T-helper 1 cell treated with Interleukin-12 subunit alpha and Interleukin-12 subunit beta and Interleukin-4 antibody, amounts not matched to agents 30 μg/mL and 1 μg/mL, for 36 hours (primary cell): Measurements from ENCODE around the gene CPSF2.
A peak's percentile ranks its signal among the peaks of the same experiment; 100 is the strongest.
"Not testable (repeated sequence)": the region's sequence is repeated elsewhere in the genome, so short reads cannot be mapped to it uniquely, and the experiment has no call there.

Experiments
- H3K27ac Mint-ChIP-seq: one replicate; pipeline ENCODE4 v1.8.0; 2021; ENCODE audit warnings: mild to moderate bottlenecking, mixed read lengths
- H3K27me3 Mint-ChIP-seq: one replicate; pipeline ENCODE4 v1.8.0; 2021; ENCODE audit warnings: low read depth, mixed read lengths
- H3K36me3 Mint-ChIP-seq: one replicate; pipeline ENCODE4 v1.8.0; 2021; ENCODE audit warnings: low read depth, mixed read lengths
- H3K4me1 Mint-ChIP-seq: one replicate; pipeline ENCODE4 v1.8.0; 2021; ENCODE audit warnings: low read depth, mixed read lengths
- H3K4me3 Mint-ChIP-seq: one replicate; pipeline ENCODE4 v1.8.0; 2021; ENCODE audit warnings: mild to moderate bottlenecking, moderate library complexity, mixed read lengths
- H3K9me3 Mint-ChIP-seq: one replicate; pipeline ENCODE4 v1.8.0; 2021; ENCODE audit warnings: mixed read lengths

Gene CPSF2

DNA sequence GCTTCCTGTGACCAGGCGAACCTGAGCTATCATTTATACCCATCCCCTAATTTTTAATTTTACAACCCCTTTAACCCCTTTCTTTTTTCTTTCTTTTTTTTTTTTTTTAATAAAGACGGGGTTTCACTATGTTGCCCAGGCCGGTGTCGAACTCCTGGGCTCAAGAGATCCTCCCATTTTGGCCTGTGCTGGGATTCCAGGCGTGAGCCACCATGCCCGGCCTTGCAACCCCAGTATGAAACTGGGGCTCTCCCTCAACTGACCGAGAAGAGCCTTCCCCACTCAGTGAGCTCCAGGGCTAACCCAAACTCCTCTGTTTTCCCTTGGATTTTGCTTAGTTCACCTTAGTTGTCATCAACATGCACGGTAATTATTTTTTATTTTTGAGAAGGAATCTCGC, 992 bp downstream of the CPSF2 start:
- Mint-ChIP-seq H3K4me3 (peak overlapping the region; percentile 96), H3K36me3 (peaks cover 26% of the 10 kb centered on the region), H3K4me1 (peaks cover 37% of the 10 kb centered on the region), H3K27ac (peak overlapping the region; percentile 99), H3K27me3 (no peaks in the 10 kb centered on the region), H3K9me3 (no peaks in the 10 kb centered on the region)

DNA sequence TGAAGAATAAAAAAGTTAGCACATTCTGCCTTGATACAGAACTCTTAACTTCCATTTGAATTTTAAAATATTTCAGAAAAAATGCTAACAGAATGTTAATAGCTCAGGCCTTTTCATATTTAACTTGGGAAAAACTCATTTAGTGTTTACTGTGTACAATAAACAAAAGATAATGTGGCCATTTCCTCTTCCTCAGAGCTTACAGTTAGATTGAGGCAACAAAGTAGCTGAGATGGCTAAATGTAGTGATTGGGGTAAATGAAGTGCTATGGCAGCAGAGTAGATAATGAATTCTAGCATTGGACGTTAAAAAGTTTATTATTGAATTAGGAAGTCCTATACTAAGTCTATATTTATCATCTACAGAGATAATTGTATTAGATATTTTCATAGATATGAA, 12.7 kb downstream of the CPSF2 start:
- peaks cover 3% of the 10 kb centered on the region for H3K4me1 Mint-ChIP-seq
- H3K36me3 Mint-ChIP-seq: peaks cover 34% of the 10 kb centered on the region
- no peaks in the 10 kb centered on the region for H3K27me3 Mint-ChIP-seq
- H3K27ac Mint-ChIP-seq: no peak overlapping the region
- H3K4me3 Mint-ChIP-seq: no peak overlapping the region
- no peaks in the 10 kb centered on the region for H3K9me3 Mint-ChIP-seq

DNA sequence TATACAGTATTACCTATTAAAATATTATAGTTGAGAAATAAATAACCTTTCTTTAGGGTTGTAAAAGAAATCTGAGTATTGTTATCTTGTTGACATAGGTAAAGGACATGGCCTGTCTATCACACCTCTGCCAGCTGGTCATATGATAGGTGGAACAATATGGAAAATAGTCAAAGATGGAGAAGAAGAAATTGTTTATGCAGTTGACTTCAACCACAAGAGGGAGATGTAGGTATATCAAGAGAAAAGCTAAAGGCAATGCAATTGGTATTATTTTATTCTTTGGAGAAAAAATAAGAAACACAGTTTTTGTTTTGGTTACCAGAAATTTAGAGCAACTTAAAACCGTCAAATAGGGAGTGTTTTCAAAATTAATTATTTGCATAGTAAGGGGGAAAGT, 13.5 kb downstream of the CPSF2 start:
- Mint-ChIP-seq H3K36me3 (peaks cover 28% of the 10 kb centered on the region), H3K27ac (no peak overlapping the region), H3K4me1 (no peaks in the 10 kb centered on the region), H3K27me3 (no peaks in the 10 kb centered on the region), H3K4me3 (no peak overlapping the region), H3K9me3 (no peaks in the 10 kb centered on the region)

DNA sequence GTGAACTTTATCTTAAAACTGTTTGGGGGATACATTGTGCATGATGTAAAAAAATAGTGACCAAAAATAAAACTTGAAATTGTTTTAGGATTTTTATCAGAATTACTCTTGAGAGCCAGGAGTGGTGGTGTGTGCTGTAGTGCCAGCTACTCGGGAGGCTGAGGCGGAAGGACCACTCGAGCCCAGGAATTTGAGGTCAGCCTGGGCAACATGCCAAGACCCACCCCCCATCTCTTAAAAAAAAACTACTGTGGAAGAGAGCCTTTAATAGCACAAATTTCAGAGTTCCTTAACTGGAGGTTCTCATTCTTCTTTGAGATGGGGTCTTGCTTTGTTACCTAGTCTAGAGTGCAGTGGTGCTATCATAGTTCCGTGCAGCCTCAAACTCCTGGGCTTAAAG, 21.5 kb downstream of the CPSF2 start:
- Mint-ChIP-seq H3K4me3 (no peak overlapping the region), H3K27ac (no peak overlapping the region), H3K9me3 (no peaks in the 10 kb centered on the region), H3K27me3 (no peaks in the 10 kb centered on the region), H3K36me3 (peaks cover 41% of the 10 kb centered on the region), H3K4me1 (peaks cover 2% of the 10 kb centered on the region)

DNA sequence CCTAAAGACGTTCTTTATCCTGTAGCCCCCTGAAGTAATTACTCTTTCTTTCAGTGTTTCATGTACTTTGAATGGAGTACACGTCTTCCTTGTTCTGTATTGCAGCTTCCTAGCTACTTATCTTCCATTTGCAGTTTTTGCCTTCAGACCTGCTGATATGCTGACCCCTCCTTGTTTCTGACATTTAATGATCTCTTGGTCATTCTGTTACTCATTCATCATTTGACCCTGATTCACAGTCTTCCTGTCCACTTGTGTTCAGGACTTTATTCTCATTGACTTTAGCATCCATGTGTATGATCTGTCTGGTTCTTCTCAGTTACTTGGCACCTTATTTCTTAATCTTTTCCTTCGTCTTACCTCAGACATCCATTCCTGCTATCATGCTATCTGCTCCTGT, 22.2 kb downstream of the CPSF2 start:
- Mint-ChIP-seq H3K4me1 (peaks cover 2% of the 10 kb centered on the region), H3K27me3 (no peaks in the 10 kb centered on the region), H3K9me3 (no peaks in the 10 kb centered on the region), H3K36me3 (peaks cover 40% of the 10 kb centered on the region), H3K27ac (no peak overlapping the region), H3K4me3 (no peak overlapping the region)

DNA sequence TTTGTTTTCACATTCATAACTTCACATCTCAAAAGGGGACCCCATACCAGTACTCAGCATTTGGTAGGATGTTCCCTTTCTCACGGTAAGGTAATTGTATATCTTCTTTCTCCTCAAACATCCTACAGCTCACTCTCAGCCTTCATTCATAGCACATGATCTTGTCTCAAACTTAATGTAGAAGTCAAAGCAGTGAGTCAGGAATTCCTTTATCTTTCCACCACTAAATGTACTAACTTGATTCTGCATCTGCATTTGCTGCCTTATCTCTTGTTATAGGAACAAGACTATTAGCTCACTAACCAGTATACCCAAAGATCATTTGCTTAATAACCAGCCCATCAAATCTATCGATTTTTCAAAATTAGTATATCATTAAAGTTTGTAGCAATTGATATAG, 22.9 kb downstream of the CPSF2 start:
- H3K27ac Mint-ChIP-seq: no peak overlapping the region
- H3K27me3 Mint-ChIP-seq: no peaks in the 10 kb centered on the region
- H3K36me3 Mint-ChIP-seq: peaks cover 43% of the 10 kb centered on the region

DNA sequence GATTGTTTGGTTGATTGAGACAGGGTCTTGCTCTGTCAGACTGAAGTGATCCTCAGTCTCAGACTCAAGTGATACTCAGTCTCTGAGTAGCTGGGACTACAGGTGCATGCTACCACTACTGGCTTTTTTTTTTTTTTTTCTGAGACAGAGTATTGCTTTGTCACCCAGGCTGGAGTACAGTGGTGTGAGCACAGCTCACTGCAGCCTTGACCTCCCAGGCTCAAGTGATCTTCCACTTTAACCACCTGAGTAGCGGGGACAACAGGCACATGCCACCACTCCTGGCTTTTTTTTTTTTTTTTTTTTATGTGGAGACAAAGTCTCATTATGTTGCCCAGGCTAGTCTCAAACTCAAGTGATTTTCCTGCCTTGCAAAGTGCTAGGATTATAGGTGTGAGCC, 31.8 kb downstream of the CPSF2 start:
- no peak overlapping the region for H3K27ac Mint-ChIP-seq
- no peaks in the 10 kb centered on the region for H3K27me3 Mint-ChIP-seq
- H3K4me3 Mint-ChIP-seq: no peak overlapping the region
- peaks cover 5% of the 10 kb centered on the region for H3K4me1 Mint-ChIP-seq
- H3K9me3 Mint-ChIP-seq: no peaks in the 10 kb centered on the region
- H3K36me3 Mint-ChIP-seq: peaks cover 40% of the 10 kb centered on the region

More for the DNA sequence above, 22.9 kb downstream of the CPSF2 start:
- Mint-ChIP-seq H3K4me1 (peaks cover 2% of the 10 kb centered on the region), H3K4me3 (no peak overlapping the region), H3K9me3 (no peaks in the 10 kb centered on the region)

DNA sequence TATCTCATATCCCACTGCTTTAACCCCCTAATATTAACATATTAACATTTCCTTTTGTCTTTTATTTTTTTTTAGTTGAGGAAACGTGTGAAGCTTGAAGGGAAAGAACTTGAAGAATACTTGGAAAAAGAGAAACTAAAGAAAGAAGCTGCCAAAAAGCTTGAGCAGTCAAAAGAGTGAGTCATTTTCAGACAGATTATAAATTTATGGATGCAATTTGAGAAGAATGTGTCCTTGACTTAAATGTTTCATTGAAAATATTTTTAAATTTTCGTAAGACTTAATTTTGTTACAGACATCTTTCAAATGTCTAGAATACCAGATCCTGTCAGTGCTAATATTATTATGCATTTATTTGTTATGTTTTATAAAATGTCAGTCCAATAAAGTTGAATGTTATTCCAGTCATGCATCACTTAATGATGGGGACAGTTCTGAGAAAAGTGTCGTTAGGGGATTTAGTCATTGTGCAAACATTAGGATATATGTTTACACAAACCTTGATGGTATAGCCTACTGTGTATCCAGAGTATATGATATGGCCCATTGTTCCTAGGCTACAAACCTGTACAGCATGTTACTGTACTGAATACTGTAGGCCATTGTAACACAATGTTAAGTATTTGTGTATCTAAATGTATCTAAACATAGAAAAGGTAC, 32.6 kb downstream of the CPSF2 start:
- peaks cover 39% of the 10 kb centered on the region for H3K36me3 Mint-ChIP-seq
- no peak overlapping the region for H3K4me3 Mint-ChIP-seq
- no peaks in the 10 kb centered on the region for H3K9me3 Mint-ChIP-seq
- H3K27ac Mint-ChIP-seq: no peak overlapping the region
- peaks cover 5% of the 10 kb centered on the region for H3K4me1 Mint-ChIP-seq
- no peaks in the 10 kb centered on the region for H3K27me3 Mint-ChIP-seq

DNA sequence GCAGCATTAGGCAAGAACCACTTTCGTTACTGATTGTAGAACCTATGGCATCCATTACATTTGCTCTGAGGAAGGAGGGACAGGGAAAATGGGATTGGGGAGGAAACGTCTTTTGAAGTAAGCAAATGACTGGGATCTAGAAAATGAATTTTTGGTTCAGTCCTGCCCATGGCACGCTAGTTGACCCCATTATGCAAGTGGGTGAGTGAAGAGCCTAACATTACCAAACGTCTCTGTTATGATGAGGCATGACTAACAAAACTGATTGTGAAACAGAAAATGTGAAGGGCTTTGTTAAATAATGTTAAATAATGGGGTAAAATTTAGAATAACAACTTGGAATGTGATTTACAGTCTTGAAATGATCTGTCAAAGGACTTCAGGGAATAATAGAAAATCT, 38.9 kb downstream of the CPSF2 start:
- H3K4me3 Mint-ChIP-seq: no peak overlapping the region
- peaks cover 5% of the 10 kb centered on the region for H3K4me1 Mint-ChIP-seq
- H3K9me3 Mint-ChIP-seq: peaks cover 15% of the 10 kb centered on the region
- H3K27me3 Mint-ChIP-seq: no peaks in the 10 kb centered on the region
- peaks cover 60% of the 10 kb centered on the region for H3K36me3 Mint-ChIP-seq
- H3K27ac Mint-ChIP-seq: no peak overlapping the region

DNA sequence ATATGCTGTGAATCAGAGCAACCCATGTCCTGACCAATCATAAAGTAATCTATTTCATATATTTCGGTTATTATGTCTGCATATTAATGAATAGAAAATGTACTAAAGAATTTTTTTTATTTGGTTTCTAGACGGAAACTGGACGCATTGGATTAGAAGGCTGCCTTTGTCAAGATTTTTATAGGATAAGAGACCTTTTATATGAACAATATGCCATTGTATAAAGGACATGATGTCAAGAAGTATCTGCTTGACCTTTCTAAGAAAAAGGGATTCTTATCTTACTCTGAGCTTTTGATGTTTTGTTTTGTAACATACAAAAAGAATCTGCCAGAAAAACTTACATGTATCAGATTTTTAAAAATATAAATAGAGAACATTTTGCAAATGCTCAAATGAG, 39.8 kb downstream of the CPSF2 start:
- Mint-ChIP-seq H3K4me3 (no peak overlapping the region), H3K36me3 (peaks cover 59% of the 10 kb centered on the region), H3K27ac (no peak overlapping the region)

DNA sequence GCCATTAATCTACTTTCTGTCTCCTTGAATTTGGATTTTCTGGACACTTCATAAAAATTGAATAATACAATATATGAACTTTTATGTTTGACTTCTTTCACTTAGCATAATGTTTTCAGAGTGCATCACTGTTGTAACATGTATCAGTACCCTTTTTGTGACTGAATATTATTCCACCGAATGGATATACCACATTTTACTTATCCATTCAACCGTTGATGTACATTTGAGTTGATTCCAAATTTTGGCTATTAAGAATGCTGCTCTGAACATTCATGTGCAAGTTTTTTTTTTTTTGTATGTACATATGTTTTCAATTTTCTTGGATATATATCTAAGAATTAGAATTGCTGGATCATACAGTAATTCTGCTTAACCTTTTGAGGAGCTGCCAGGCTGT, 43.2 kb downstream of the CPSF2 start:
- Mint-ChIP-seq H3K36me3 (peaks cover 51% of the 10 kb centered on the region), H3K9me3 (peaks cover 15% of the 10 kb centered on the region), H3K4me1 (no peaks in the 10 kb centered on the region), H3K27me3 (no peaks in the 10 kb centered on the region), H3K27ac (no peak overlapping the region), H3K4me3 (no peak overlapping the region)

More for the DNA sequence above, 39.8 kb downstream of the CPSF2 start:
- peaks cover 15% of the 10 kb centered on the region for H3K9me3 Mint-ChIP-seq
- H3K27me3 Mint-ChIP-seq: no peaks in the 10 kb centered on the region
- H3K4me1 Mint-ChIP-seq: peaks cover 5% of the 10 kb centered on the region

DNA sequence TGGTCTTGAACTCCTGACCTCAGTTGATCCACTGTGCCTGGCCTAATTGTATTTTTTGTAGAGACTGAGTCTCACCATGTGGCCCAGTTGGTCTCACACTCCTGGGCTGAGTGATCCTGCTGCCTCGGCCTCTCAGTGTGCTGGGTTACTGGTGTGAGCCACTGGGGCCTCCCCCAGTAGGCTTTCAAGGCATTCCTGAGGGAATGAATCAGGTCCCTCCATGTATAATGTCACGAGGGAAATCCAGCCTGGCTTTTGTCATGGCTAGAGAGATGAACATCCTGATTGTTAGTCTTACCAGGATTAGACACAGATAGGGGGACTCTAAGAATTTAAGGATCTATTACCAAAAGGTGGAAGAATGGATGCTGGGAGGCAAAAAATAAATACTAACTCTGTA, 51.9 kb downstream of the CPSF2 start:
- Mint-ChIP-seq H3K4me3 (no peak overlapping the region), H3K27me3 (no peaks in the 10 kb centered on the region), H3K36me3 (peaks cover 3% of the 10 kb centered on the region), H3K9me3 (no peaks in the 10 kb centered on the region), H3K27ac (no peak overlapping the region), H3K4me1 (no peaks in the 10 kb centered on the region)

DNA sequence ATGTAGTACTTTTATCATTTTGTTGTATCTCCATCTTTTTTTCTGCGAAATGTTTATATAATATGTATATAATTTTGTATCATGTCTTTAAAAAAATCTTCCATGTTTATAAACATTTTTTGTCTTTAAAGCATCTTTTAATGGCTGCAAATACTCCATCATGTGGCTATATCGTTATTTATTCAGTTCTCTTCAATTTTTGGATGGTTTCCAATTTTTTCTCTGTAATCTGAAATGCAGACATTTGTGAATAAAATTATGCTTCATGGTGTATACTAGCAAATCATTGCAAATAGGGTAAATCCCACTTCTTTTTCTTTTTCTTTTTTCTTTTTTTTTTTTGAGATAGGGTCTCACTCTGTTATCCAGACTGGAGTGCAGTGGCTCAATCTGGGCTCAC, 54.0 kb downstream of the CPSF2 start:
- Mint-ChIP-seq H3K27me3 (no peaks in the 10 kb centered on the region), H3K9me3 (peaks cover 8% of the 10 kb centered on the region), H3K4me1 (no peaks in the 10 kb centered on the region), H3K4me3 (no peak overlapping the region), H3K27ac (no peak overlapping the region), H3K36me3 (peaks cover 1% of the 10 kb centered on the region)

DNA sequence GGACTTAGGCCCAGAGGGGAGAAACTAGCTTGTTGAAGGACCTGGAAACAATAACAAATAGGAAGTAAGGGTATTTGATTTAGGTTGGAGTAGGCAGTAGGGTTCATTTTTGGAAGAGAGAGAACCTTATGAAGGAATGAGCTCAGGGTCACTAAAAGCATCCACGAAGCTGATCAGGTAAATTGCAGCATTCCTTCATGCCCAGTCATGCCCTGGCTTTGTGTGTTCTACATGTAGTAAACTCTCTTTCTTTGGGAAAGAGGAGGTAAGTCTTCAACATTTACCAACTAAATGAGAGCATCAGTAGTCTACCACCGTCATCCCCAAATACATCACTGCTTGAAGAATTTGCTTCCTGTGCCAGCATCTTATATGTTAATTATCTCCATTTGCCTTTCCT, 54.7 kb downstream of the CPSF2 start:
- Mint-ChIP-seq H3K9me3 (peaks cover 8% of the 10 kb centered on the region), H3K4me3 (no peak overlapping the region), H3K27me3 (no peaks in the 10 kb centered on the region), H3K27ac (no peak overlapping the region), H3K36me3 (peaks cover 1% of the 10 kb centered on the region), H3K4me1 (no peaks in the 10 kb centered on the region)

DNA sequence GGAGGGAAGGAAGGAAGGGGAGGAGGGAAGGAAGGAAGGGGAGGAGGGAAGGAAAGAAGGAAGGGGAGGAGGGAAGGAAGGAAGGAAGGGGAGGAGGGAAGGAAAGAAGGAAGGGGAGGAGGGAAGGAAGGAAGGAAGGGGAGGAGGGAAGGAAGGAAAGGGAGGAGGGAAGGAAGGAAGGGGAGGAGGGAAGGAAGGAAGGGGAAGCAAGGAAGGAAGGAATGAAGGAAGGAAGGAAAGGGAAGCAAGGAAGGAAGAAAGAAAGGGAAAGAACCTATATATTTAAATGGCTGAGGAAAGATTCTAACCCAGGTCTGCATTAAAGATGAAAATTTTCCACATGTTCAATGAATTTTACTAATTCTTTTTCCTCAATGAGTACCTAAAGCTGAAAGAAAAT, 57.4 kb downstream of the CPSF2 start:
- not testable (repeated sequence) for H3K9me3 Mint-ChIP-seq, H3K36me3 Mint-ChIP-seq, H3K4me1 Mint-ChIP-seq, H3K27me3 Mint-ChIP-seq, H3K27ac Mint-ChIP-seq, H3K4me3 Mint-ChIP-seq

DNA sequence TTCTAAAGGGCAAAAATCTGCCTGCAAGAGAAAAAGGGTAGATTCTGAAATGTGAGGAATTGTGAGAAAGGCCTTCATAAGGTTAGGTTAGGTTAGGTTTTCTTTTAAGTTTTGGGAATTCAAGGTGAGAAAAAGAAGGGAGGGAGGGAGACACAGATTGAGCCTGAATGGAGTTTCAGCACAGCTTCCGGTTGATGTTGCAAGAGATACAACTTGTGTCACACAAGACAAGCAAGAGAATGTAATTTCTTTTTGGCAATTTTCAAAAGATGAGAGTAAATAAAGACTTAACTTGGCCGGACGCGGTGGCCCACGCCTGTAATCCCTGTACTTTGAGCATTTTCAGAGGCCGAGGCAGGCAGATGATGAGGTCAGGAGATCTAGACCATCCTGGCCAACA, 63.8 kb downstream of the CPSF2 start:
- no peaks in the 10 kb centered on the region for H3K36me3 Mint-ChIP-seq
- no peak overlapping the region for H3K27ac Mint-ChIP-seq
- no peak overlapping the region for H3K4me3 Mint-ChIP-seq
- H3K27me3 Mint-ChIP-seq: no peaks in the 10 kb centered on the region
- peaks cover 8% of the 10 kb centered on the region for H3K9me3 Mint-ChIP-seq
- no peaks in the 10 kb centered on the region for H3K4me1 Mint-ChIP-seq
